MCF 10A (cell line): ENCODE measurements around the gene NFATC2IP. TPM values are rescaled to one million over a fixed set of nuclear protein-coding genes. Genes with fewer than 3 reads are reported as not detected.

Experiments
- BruUV-seq: library from RNA; stranded (reverse); fragments of 400-500 nt; replicated peaks from 2 replicates; lab custom pipeline; 2021; lab: Mats Ljungman, UMichigan
- CTCF ChIA-PET: fragments of 300-600 bp; sonication (Branson Sonifier 250); formaldehyde crosslinking; extraction: SDS; loops from one replicate; lab custom pipeline; 2021; ENCODE audit warnings: antibody characterized with exemption, inconsistent platforms; lab: Yijun Ruan, JAX
- POLR2A ChIA-PET: fragments of 300-600, 350-650 bp; sonication (Branson Sonifier 250); formaldehyde crosslinking; extraction: SDS; loops from one replicate; lab custom pipeline; 2020; ENCODE audit warnings: antibody characterized with exemption, inconsistent platforms; lab: Yijun Ruan, JAX
- DNase-seq: peaks from one replicate; pipeline ENCODE4 v3.0.0-alpha.2; 2018; ENCODE audit not compliant: unreplicated experiment
- H3K27ac Mint-ChIP-seq: one replicate; pipeline ENCODE4 v1.8.0; 2022; ENCODE audit warnings: mild to moderate bottlenecking, low read depth, mixed read lengths; ENCODE audit not compliant: unreplicated experiment
- H3K27me3 Mint-ChIP-seq: one replicate; pipeline ENCODE4 v1.8.0; 2022; ENCODE audit warnings: mixed read lengths; ENCODE audit not compliant: insufficient read depth, unreplicated experiment
- H3K36me3 Mint-ChIP-seq: one replicate; pipeline ENCODE4 v1.8.0; 2022; ENCODE audit warnings: mild to moderate bottlenecking, moderate library complexity, mixed read lengths; ENCODE audit not compliant: insufficient read depth, unreplicated experiment
- H3K4me1 Mint-ChIP-seq: one replicate; pipeline ENCODE4 v1.8.0; 2022; ENCODE audit warnings: mixed read lengths; ENCODE audit not compliant: insufficient read depth, unreplicated experiment
- H3K4me3 Mint-ChIP-seq: one replicate; pipeline ENCODE4 v1.8.0; 2022; ENCODE audit warnings: mild to moderate bottlenecking, moderate library complexity, mixed read lengths; ENCODE audit not compliant: unreplicated experiment
- H3K9me3 Mint-ChIP-seq: one replicate; pipeline ENCODE4 v1.8.0; 2022; ENCODE audit warnings: mixed read lengths; ENCODE audit not compliant: unreplicated experiment
- intact Hi-C: fragments of 100-400 bp; cut with micrococcal nuclease; formaldehyde crosslinking; loops from 2 replicates; pipeline ENCODE4 v1.14.1; 2022
- total RNA-seq: library from RNA; stranded (reverse); gene quantifications from 2 replicates; pipeline ENCODE4 v1.2.3, GENCODE V29; 2022
- TF ChIP-seq, protein P1 (sequence below): fragments of 200-600 bp; IDR thresholded peaks from one replicate; pipeline ENCODE4 v1.8.0; 2022; ENCODE audit warnings: antibody characterized with exemption, mild to moderate bottlenecking; ENCODE audit not compliant: unreplicated experiment

Gene NFATC2IP
- total RNA-seq, 1 experiment from 2014 or later: 39.5 TPM

- TF ChIP-seq, protein P1, sequence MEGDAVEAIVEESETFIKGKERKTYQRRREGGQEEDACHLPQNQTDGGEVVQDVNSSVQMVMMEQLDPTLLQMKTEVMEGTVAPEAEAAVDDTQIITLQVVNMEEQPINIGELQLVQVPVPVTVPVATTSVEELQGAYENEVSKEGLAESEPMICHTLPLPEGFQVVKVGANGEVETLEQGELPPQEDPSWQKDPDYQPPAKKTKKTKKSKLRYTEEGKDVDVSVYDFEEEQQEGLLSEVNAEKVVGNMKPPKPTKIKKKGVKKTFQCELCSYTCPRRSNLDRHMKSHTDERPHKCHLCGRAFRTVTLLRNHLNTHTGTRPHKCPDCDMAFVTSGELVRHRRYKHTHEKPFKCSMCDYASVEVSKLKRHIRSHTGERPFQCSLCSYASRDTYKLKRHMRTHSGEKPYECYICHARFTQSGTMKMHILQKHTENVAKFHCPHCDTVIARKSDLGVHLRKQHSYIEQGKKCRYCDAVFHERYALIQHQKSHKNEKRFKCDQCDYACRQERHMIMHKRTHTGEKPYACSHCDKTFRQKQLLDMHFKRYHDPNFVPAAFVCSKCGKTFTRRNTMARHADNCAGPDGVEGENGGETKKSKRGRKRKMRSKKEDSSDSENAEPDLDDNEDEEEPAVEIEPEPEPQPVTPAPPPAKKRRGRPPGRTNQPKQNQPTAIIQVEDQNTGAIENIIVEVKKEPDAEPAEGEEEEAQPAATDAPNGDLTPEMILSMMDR: no peak
- DNase-seq: peak; percentile 30
- intact Hi-C loops: loop anchor here (2.0 kb wide), 1 partner anchor 23 kb away; the partner anchor contains the start of gene SPNS1
- H3K4me1 Mint-ChIP-seq: peaks cover 17% of the 10 kb centered on the region
- ChIA-PET CTCF (interaction anchor here (0.7 to 1.3 kb wide), 2 partner anchors 26 to 29 kb away, joined by 3 to 7 read pairs; no protein-coding TSS in a partner anchor), POLR2A (interaction anchor here (1.2 to 3.9 kb wide), 6 partner anchors 11 to 129 kb away, joined by 3 to 30 read pairs (median 13); partner anchors contain the start of genes ATXN2L, RABEP2, SH2B1 and SPNS1)
- peaks cover 35% of the 10 kb centered on the region for H3K36me3 Mint-ChIP-seq
- peak overlapping the region; percentile 99 for H3K4me3 Mint-ChIP-seq
- BruUV-seq: no TSS peak
- no peaks in the 10 kb centered on the region for H3K9me3 Mint-ChIP-seq
- peak overlapping the region; percentile 92 for H3K27ac Mint-ChIP-seq
- no peaks in the 10 kb centered on the region for H3K27me3 Mint-ChIP-seq
Observed at GRCh38 chr16:28951410-28951943, 740 bp downstream of the NFATC2IP start.

- BruUV-seq: no TSS peak
- no peaks in the 10 kb centered on the region for H3K4me1 Mint-ChIP-seq
- no peaks in the 10 kb centered on the region for H3K9me3 Mint-ChIP-seq
- TF ChIP-seq, protein P1: no peak
- H3K27ac Mint-ChIP-seq: no peak overlapping the region
- H3K36me3 Mint-ChIP-seq: peaks cover 51% of the 10 kb centered on the region
- intact Hi-C loops: no loop called here
- ChIA-PET CTCF (interaction anchor here (0.6 kb wide), 2 partner anchors 16 to 1559 kb away, joined by 3 read pairs; partner anchors contain the start of gene SPNS1), POLR2A (interaction anchor here (0.7 to 1.2 kb wide), 3 partner anchors 11 to 135 kb away, joined by 3 to 5 read pairs (median 4); no protein-coding TSS in a partner anchor)
- H3K27me3 Mint-ChIP-seq: no peaks in the 10 kb centered on the region
- DNase-seq: no peak
- no peak overlapping the region for H3K4me3 Mint-ChIP-seq
Observed at GRCh38 chr16:28958216-28958615, 7.5 kb downstream of the NFATC2IP start.

DNA sequence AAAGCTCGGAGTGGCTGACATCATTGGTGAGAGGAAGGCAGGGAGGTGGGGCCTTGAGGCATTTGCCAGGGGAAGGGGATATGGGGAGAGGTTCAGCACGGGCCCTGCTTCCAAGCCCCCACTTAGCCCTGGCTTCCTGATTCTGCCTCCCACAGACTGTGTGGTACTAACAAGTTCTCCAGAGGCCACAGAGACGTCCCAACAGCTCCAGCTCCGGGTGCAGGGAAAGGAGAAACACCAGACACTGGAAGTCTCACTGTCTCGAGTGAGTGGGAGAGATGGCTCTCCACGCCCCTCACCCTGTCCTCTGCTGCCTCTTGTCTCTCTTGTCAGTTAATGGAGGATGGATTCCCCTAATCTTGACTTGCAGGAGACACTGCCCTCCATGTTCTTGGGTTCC, 8.1 kb downstream of the NFATC2IP start:
- H3K9me3 Mint-ChIP-seq: no peaks in the 10 kb centered on the region
- BruUV-seq: no TSS peak
- TF ChIP-seq, protein P1: no peak
- H3K4me3 Mint-ChIP-seq: no peak overlapping the region
- H3K27ac Mint-ChIP-seq: no peak overlapping the region
- intact Hi-C loops: no loop called here
- DNase-seq: no peak
- H3K27me3 Mint-ChIP-seq: no peaks in the 10 kb centered on the region
- ChIA-PET POLR2A (interaction anchor here (1.2 kb wide), 1 partner anchor 15 kb away, joined by 5 read pairs; no protein-coding TSS in a partner anchor), CTCF (interaction anchor here (0.6 kb wide), 1 partner anchor 15 kb away, joined by 3 read pairs; the partner anchor contains the start of gene SPNS1)
- no peaks in the 10 kb centered on the region for H3K4me1 Mint-ChIP-seq
- H3K36me3 Mint-ChIP-seq: peaks cover 49% of the 10 kb centered on the region

GRCh38 chr16:28964072-28964471, 13.3 kb downstream of the NFATC2IP start:
- TF ChIP-seq, protein P1: no peak
- H3K27ac Mint-ChIP-seq: no peak overlapping the region
- H3K4me1 Mint-ChIP-seq: no peaks in the 10 kb centered on the region
- ChIA-PET CTCF (interaction anchor here (2.0 kb wide), 1 partner anchor 13 kb away, joined by 5 read pairs; no protein-coding TSS in a partner anchor), POLR2A (no interaction called here)
- no peak for DNase-seq
- peaks cover 32% of the 10 kb centered on the region for H3K36me3 Mint-ChIP-seq
- no peak overlapping the region for H3K4me3 Mint-ChIP-seq
- H3K27me3 Mint-ChIP-seq: no peaks in the 10 kb centered on the region
- no peaks in the 10 kb centered on the region for H3K9me3 Mint-ChIP-seq
- TSS peak; percentile 18 for BruUV-seq
- intact Hi-C loops: no loop called here
